ENCODE data around the gene TWF2. TPM values are rescaled to one million over a fixed set of nuclear protein-coding genes. Genes with fewer than 3 reads are reported as not detected.

The TWF2 gene
- total RNA-seq, 4 donors from 2014 or later: 46.2 to 68.8 (median 59.3) TPM

GRCh38 chr3:52190294-52191074 lies 48.5 kb downstream of the TWF2 start:
- Histone ChIP-seq H3K36me3 (no peaks in the 10 kb centered on the region), H3K9me3 (no peaks in the 10 kb centered on the region), H3K4me1 (peaks cover 0 to 21% (median 0%) of the 10 kb centered on the region in 4 donors), H3K4me3 (no peak overlapping the region), H3K27ac (peak overlapping the region in 3 of 4 donors; percentile 25 to 59 (median 29)), H3K27me3 (no peaks in the 10 kb centered on the region)
- DNase-seq: no peak
- TF ChIP-seq CTCF (IDR thresholded peaks at IDR 0.05) (no peak), POLR2A (IDR thresholded peaks at IDR 0.05) (no peak)

GRCh38 chr3:52188556-52188955 lies 50.4 kb downstream of the TWF2 start:
- no peak for DNase-seq
- no peaks in the 10 kb centered on the region for H3K27me3 ChIP-seq
- no peak overlapping the region for H3K4me3 ChIP-seq
- TF ChIP-seq POLR2A (IDR thresholded peaks at IDR 0.05): no peak
- no peak for TF ChIP-seq CTCF (IDR thresholded peaks at IDR 0.05)
- H3K4me1 ChIP-seq: peaks cover 0 to 12% (median 0%) of the 10 kb centered on the region in 4 donors
- peak overlapping the region in 1 of 4 donors; percentile 13 for H3K27ac ChIP-seq
- no peaks in the 10 kb centered on the region for H3K36me3 ChIP-seq
- no peaks in the 10 kb centered on the region for H3K9me3 ChIP-seq

- H3K27ac ChIP-seq: no peak overlapping the region
- TF ChIP-seq POLR2A (IDR thresholded peaks at IDR 0.05) (no peak), CTCF (IDR thresholded peaks at IDR 0.05) (no peak)
- no peaks in the 10 kb centered on the region for H3K9me3 ChIP-seq
- H3K4me1 ChIP-seq: no peaks in the 10 kb centered on the region
- no peaks in the 10 kb centered on the region for H3K27me3 ChIP-seq
- no peak for DNase-seq
- H3K36me3 ChIP-seq: no peaks in the 10 kb centered on the region
- H3K4me3 ChIP-seq: no peak overlapping the region
Measured at GRCh38 chr3:52186729-52187128, 52.2 kb downstream of the TWF2 start.

- H3K9me3 ChIP-seq: no peaks in the 10 kb centered on the region
- no peaks in the 10 kb centered on the region for H3K27me3 ChIP-seq
- no peaks in the 10 kb centered on the region for H3K36me3 ChIP-seq
- H3K4me3 ChIP-seq: no peak overlapping the region
- TF ChIP-seq POLR2A (IDR thresholded peaks at IDR 0.05): no peak
- no peak for TF ChIP-seq CTCF (IDR thresholded peaks at IDR 0.05)
- no peak overlapping the region for H3K27ac ChIP-seq
- DNase-seq: no peak
- no peaks in the 10 kb centered on the region for H3K4me1 ChIP-seq
Measured at GRCh38 chr3:52185837-52186236, 53.1 kb downstream of the TWF2 start.

GRCh38 chr3:52185311-52185710 lies 53.6 kb downstream of the TWF2 start:
- H3K4me3 ChIP-seq: no peak overlapping the region
- H3K9me3 ChIP-seq: no peaks in the 10 kb centered on the region
- DNase-seq: no peak
- H3K4me1 ChIP-seq: no peaks in the 10 kb centered on the region
- H3K27ac ChIP-seq: no peak overlapping the region
- H3K36me3 ChIP-seq: no peaks in the 10 kb centered on the region
- TF ChIP-seq CTCF (IDR thresholded peaks at IDR 0.05) (no peak), POLR2A (IDR thresholded peaks at IDR 0.05) (no peak)
- no peaks in the 10 kb centered on the region for H3K27me3 ChIP-seq
